HEK293 (cell line): ENCODE data around the gene COL13A1.

Experiments
- CTCF ChIA-PET: fragments of 350-600 bp; formaldehyde crosslinking; extraction: SDS; loops from one replicate; lab custom pipeline; 2021; ENCODE audit warnings: antibody characterized with exemption; lab: Yijun Ruan, JAX
- POLR2A ChIA-PET: fragments of 300-600 bp; formaldehyde crosslinking; extraction: SDS; loops from one replicate; lab custom pipeline; 2020; ENCODE audit warnings: antibody characterized with exemption, inconsistent platforms; lab: Yijun Ruan, JAX
- H3K27ac ChIP-seq: fragments of 200-500 bp; sonication (Bioruptor generic); 2 replicates; pipeline ENCODE4 v1.5.1; 2014; ENCODE audit warnings: low read depth, low read length, control low read depth, inconsistent platforms; ENCODE audit errors: extremely low read depth
- H3K36me3 ChIP-seq, 2 experiments: fragments of 200-500 bp in 1 of 2; sonication (Bioruptor generic) in 1 of 2; 1 replicate in 1 of 2; 2 replicates in 1 of 2; pipeline ENCODE4 v1.5.1; 2014 to 2017; ENCODE audit warnings: inconsistent platforms in 2 of 2, low read length in 2 of 2; ENCODE audit not compliant: control insufficient read depth in 2 of 2, insufficient read depth in 1 of 2
- H3K4me1 ChIP-seq: fragments of 200-500 bp; sonication (Bioruptor generic); 2 replicates; pipeline ENCODE4 v1.5.1; 2014; ENCODE audit warnings: mild to moderate bottlenecking, low read length, inconsistent platforms; ENCODE audit not compliant: control insufficient read depth, insufficient read depth
- H3K4me3 ChIP-seq: 2 replicates; pipeline ENCODE4 v1.5.1; 2011; ENCODE audit warnings: low read depth, mild to moderate bottlenecking, control low read depth, low read length, moderate library complexity
- H3K9me3 ChIP-seq: fragments of 200-500 bp; sonication (Bioruptor generic); 2 replicates; pipeline ENCODE4 v1.5.1; 2014; ENCODE audit warnings: low read depth, low read length, inconsistent platforms; ENCODE audit not compliant: control insufficient read depth, insufficient read depth
- GLI2 ChIP-seq: fragments of 450-650 bp; formaldehyde crosslinking; IDR thresholded peaks from 2 replicates; pipeline ENCODE4; 2017; ENCODE audit warnings: missing biosample characterization, missing genetic modification characterization, low read depth, borderline replicate concordance
- KLF10 ChIP-seq: fragments of 450-650 bp; IDR thresholded peaks from 2 replicates; pipeline ENCODE4 v1.5.1; 2018; ENCODE audit warnings: missing biosample characterization, mild to moderate bottlenecking, missing genetic modification characterization
- SCRT1 ChIP-seq: fragments of 450-650 bp; formaldehyde crosslinking; IDR thresholded peaks from 2 replicates; pipeline ENCODE4 v1.5.1; 2016; ENCODE audit warnings: missing biosample characterization, missing genetic modification characterization, borderline replicate concordance
- WT1 ChIP-seq: fragments of 450-650 bp; formaldehyde crosslinking; IDR thresholded peaks from 2 replicates; pipeline ENCODE4 v1.5.1; 2016; ENCODE audit warnings: missing biosample characterization, missing genetic modification characterization
- ZFHX2 ChIP-seq: fragments of 450-650 bp; formaldehyde crosslinking; conservative IDR thresholded peaks from 2 replicates; pipeline ENCODE4 v1.5.1; 2016; ENCODE audit warnings: missing biosample characterization, missing genetic modification characterization
- ZIC2 ChIP-seq: fragments of 450-650 bp; formaldehyde crosslinking; IDR thresholded peaks from 2 replicates; pipeline ENCODE4 v1.5.1; 2016; ENCODE audit warnings: missing biosample characterization, missing genetic modification characterization
- ZNF138 ChIP-seq: fragments of 450-650 bp; formaldehyde crosslinking; IDR thresholded peaks from 2 replicates; pipeline ENCODE4 v1.5.1; 2016; ENCODE audit warnings: missing biosample characterization, missing genetic modification characterization, borderline replicate concordance
- ZNF157 ChIP-seq: fragments of 450-650 bp; formaldehyde crosslinking; IDR thresholded peaks from 2 replicates; pipeline ENCODE4 v1.5.1; 2016; ENCODE audit warnings: missing biosample characterization, missing genetic modification characterization
- ZNF174 ChIP-seq: fragments of 450-650 bp; formaldehyde crosslinking; IDR thresholded peaks from 2 replicates; pipeline ENCODE4 v1.5.0; 2017; ENCODE audit warnings: missing biosample characterization, mild to moderate bottlenecking, missing genetic modification characterization
- ZNF18 ChIP-seq: fragments of 450-650 bp; formaldehyde crosslinking; IDR thresholded peaks from 2 replicates; pipeline ENCODE4 v1.5.1; 2016; ENCODE audit warnings: missing biosample characterization, missing genetic modification characterization
- ZNF221 ChIP-seq: fragments of 450-650 bp; formaldehyde crosslinking; IDR thresholded peaks from 2 replicates; pipeline ENCODE4 v1.5.1; 2017; ENCODE audit warnings: missing biosample characterization, missing genetic modification characterization, borderline replicate concordance
- ZNF423 ChIP-seq: fragments of 450-650 bp; formaldehyde crosslinking; IDR thresholded peaks from 2 replicates; pipeline ENCODE4 v1.5.1; 2016; ENCODE audit warnings: missing biosample characterization, missing genetic modification characterization
- ZNF529 ChIP-seq: fragments of 450-650 bp; formaldehyde crosslinking; IDR thresholded peaks from 2 replicates; pipeline ENCODE4 v1.5.1; 2017; ENCODE audit warnings: missing genetic modification characterization, missing biosample characterization; ENCODE audit not compliant: insufficient replicate concordance
- ZNF610 ChIP-seq: fragments of 450-650 bp; formaldehyde crosslinking; IDR thresholded peaks from 2 replicates; pipeline ENCODE4 v1.5.1; 2016; ENCODE audit warnings: missing biosample characterization, missing genetic modification characterization, borderline replicate concordance
- ZXDB ChIP-seq: fragments of 450-650 bp; formaldehyde crosslinking; IDR thresholded peaks from 2 replicates; pipeline ENCODE4 v1.5.1; 2016; ENCODE audit warnings: missing biosample characterization, missing genetic modification characterization
- TF ChIP-seq, protein P1 (sequence below): fragments of 450-650 bp; formaldehyde crosslinking; IDR thresholded peaks from 2 replicates; pipeline ENCODE4 v1.5.1; 2016; ENCODE audit warnings: missing biosample characterization, missing genetic modification characterization
- TF ChIP-seq, protein P2 (sequence below): fragments of 450-650 bp; formaldehyde crosslinking; IDR thresholded peaks from 2 replicates; pipeline ENCODE4; 2016; ENCODE audit warnings: missing biosample characterization, missing genetic modification characterization
- TF ChIP-seq, protein P3 (sequence below): fragments of 450-650 bp; formaldehyde crosslinking; IDR thresholded peaks from 2 replicates; pipeline ENCODE4 v1.5.1; 2016; ENCODE audit warnings: missing biosample characterization, missing genetic modification characterization

Gene COL13A1

GRCh38 chr10:69895759-69896158, 94.1 kb downstream of the COL13A1 start:
- TF ChIP-seq ZNF174 (no peak), ZIC2 (peak; percentile 85)
- ChIA-PET POLR2A (no interaction called here), CTCF (interaction anchor here (0.7 to 1.2 kb wide), 4 partner anchors 10 to 59 kb away, joined by 3 to 6 read pairs (median 3); no protein-coding TSS in a partner anchor)
- no peaks in the 10 kb centered on the region for H3K36me3 ChIP-seq
- no peak overlapping the region for H3K27ac ChIP-seq
- no peak overlapping the region for H3K4me3 ChIP-seq
- no peaks in the 10 kb centered on the region for H3K9me3 ChIP-seq
- no peaks in the 10 kb centered on the region for H3K4me1 ChIP-seq

DNA sequence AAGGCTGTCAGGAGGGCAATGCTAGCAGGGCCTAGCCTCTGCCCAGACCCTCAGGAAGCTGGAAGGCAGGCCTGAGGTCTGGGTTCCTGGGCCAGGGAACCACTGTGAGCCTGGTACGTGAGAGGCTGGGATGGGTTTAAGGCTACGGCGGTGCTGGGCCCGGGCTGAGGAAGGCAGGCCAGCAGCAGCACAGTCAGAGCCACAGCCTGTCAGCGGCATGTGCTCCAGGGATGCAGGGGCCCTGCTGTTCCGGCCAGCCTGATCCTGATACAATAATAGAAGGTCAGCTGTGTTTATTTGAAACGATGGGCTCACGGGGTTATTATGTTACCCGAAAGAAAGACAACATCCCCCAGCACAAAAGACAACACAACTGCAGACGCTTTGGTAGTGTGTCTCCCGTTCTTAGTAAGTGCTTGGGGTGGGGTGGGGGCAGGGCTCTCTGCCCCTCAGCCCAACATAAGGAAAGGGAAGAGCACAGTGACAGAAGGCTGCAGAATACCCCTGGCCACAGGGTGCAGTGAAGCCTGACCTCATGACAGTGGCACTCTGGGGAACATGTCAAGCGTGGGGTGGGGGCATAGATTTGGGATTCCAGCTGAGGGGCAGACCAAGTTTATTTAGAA, 95.0 kb downstream of the COL13A1 start:
- no peaks in the 10 kb centered on the region for H3K9me3 ChIP-seq

GRCh38 chr10:69897432-69897831, 95.7 kb downstream of the COL13A1 start:
- no peaks in the 10 kb centered on the region for H3K9me3 ChIP-seq
- no peaks in the 10 kb centered on the region for H3K36me3 ChIP-seq
- TF ChIP-seq, protein P1, sequence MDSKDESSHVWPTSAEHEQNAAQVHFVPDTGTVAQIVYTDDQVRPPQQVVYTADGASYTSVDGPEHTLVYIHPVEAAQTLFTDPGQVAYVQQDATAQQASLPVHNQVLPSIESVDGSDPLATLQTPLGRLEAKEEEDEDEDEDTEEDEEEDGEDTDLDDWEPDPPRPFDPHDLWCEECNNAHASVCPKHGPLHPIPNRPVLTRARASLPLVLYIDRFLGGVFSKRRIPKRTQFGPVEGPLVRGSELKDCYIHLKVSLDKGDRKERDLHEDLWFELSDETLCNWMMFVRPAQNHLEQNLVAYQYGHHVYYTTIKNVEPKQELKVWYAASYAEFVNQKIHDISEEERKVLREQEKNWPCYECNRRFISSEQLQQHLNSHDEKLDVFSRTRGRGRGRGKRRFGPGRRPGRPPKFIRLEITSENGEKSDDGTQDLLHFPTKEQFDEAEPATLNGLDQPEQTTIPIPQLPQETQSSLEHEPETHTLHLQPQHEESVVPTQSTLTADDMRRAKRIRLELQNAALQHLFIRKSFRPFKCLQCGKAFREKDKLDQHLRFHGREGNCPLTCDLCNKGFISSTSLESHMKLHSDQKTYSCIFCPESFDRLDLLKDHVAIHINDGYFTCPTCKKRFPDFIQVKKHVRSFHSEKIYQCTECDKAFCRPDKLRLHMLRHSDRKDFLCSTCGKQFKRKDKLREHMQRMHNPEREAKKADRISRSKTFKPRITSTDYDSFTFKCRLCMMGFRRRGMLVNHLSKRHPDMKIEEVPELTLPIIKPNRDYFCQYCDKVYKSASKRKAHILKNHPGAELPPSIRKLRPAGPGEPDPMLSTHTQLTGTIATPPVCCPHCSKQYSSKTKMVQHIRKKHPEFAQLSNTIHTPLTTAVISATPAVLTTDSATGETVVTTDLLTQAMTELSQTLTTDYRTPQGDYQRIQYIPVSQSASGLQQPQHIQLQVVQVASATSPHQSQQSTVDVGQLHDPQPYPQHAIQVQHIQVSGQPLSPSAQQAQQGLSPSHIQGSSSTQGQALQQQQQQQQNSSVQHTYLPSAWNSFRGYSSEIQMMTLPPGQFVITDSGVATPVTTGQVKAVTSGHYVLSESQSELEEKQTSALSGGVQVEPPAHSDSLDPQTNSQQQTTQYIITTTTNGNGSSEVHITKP (tag by site-specific recombination) = no peak
- TF ChIP-seq ZNF610 (tag by site-specific recombination) = no peak
- no peak for TF ChIP-seq WT1
- TF ChIP-seq SCRT1 = no peak
- TF ChIP-seq ZXDB (tag by site-specific recombination) = no peak
- TF ChIP-seq ZNF157 = no peak
- no peak for TF ChIP-seq GLI2
- no peak for TF ChIP-seq KLF10
- no peak for TF ChIP-seq ZNF423 (tag by site-specific recombination)
- TF ChIP-seq, protein P2, sequence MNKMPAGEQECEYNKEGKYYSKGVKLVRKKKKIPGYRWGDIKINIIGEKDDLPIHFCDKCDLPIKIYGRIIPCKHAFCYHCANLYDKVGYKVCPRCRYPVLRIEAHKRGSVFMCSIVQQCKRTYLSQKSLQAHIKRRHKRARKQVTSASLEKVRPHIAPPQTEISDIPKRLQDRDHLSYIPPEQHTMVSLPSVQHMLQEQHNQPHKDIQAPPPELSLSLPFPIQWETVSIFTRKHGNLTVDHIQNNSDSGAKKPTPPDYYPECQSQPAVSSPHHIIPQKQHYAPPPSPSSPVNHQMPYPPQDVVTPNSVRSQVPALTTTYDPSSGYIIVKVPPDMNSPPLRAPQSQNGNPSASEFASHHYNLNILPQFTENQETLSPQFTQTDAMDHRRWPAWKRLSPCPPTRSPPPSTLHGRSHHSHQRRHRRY (tag by site-specific recombination) = no peak
- TF ChIP-seq, protein P3, sequence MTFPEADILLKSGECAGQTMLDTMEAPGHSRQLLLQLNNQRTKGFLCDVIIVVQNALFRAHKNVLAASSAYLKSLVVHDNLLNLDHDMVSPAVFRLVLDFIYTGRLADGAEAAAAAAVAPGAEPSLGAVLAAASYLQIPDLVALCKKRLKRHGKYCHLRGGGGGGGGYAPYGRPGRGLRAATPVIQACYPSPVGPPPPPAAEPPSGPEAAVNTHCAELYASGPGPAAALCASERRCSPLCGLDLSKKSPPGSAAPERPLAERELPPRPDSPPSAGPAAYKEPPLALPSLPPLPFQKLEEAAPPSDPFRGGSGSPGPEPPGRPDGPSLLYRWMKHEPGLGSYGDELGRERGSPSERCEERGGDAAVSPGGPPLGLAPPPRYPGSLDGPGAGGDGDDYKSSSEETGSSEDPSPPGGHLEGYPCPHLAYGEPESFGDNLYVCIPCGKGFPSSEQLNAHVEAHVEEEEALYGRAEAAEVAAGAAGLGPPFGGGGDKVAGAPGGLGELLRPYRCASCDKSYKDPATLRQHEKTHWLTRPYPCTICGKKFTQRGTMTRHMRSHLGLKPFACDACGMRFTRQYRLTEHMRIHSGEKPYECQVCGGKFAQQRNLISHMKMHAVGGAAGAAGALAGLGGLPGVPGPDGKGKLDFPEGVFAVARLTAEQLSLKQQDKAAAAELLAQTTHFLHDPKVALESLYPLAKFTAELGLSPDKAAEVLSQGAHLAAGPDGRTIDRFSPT = no peak
- TF ChIP-seq ZNF221 (tag by site-specific recombination) = no peak
- no peak for TF ChIP-seq ZFHX2 (tag by site-specific recombination)
- TF ChIP-seq ZNF18 = no peak
- no peak for TF ChIP-seq ZNF529 (tag by site-specific recombination)
- no peaks in the 10 kb centered on the region for H3K4me1 ChIP-seq
- CTCF ChIA-PET = interaction anchor here (1.0 kb wide), 1 partner anchor 18 kb away, joined by 3 read pairs; no protein-coding TSS in a partner anchor
- POLR2A ChIA-PET = no interaction called here
- H3K4me3 ChIP-seq = no peak overlapping the region
- no peak overlapping the region for H3K27ac ChIP-seq

More for the DNA sequence above, 95.0 kb downstream of the COL13A1 start:
- H3K4me3 ChIP-seq = no peak overlapping the region
- H3K4me1 ChIP-seq = no peaks in the 10 kb centered on the region
- TF ChIP-seq ZIC2 (peak; percentile 83), ZNF138 (tag by site-specific recombination) (no peak)
- H3K36me3 ChIP-seq = no peaks in the 10 kb centered on the region
- ChIA-PET POLR2A (interaction anchor here (0.6 kb wide), 1 partner anchor 199 kb away, joined by 6 read pairs; no protein-coding TSS in a partner anchor), CTCF (interaction anchor here (0.7 to 1.2 kb wide), 2 partner anchors 11 to 18 kb away, joined by 3 read pairs; no protein-coding TSS in a partner anchor)
- H3K27ac ChIP-seq = no peak overlapping the region
